Measurements from ENCODE around the gene MICAL2.

DNA sequence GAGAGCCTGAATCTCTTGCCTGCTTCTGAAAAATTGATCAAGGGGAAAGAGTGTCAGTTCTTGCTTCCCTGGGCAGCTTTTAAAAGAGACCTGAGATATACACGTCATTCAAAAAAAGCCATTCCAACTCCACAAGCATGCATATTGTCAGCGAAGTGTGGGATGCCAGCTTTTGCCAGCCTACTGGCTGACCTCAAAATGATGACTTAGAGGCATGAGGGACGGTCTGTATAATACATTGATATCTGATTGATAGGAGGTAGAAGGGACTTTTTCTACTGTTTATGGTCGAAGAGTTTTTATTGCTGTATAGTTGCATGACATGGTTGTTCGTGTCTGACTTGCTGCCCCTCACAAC, 126.3 kb downstream of the MICAL2 start:
- TF ChIP-seq POLR2A (IDR thresholded peaks at IDR 0.05), result no peak
- TF ChIP-seq, protein P1, sequence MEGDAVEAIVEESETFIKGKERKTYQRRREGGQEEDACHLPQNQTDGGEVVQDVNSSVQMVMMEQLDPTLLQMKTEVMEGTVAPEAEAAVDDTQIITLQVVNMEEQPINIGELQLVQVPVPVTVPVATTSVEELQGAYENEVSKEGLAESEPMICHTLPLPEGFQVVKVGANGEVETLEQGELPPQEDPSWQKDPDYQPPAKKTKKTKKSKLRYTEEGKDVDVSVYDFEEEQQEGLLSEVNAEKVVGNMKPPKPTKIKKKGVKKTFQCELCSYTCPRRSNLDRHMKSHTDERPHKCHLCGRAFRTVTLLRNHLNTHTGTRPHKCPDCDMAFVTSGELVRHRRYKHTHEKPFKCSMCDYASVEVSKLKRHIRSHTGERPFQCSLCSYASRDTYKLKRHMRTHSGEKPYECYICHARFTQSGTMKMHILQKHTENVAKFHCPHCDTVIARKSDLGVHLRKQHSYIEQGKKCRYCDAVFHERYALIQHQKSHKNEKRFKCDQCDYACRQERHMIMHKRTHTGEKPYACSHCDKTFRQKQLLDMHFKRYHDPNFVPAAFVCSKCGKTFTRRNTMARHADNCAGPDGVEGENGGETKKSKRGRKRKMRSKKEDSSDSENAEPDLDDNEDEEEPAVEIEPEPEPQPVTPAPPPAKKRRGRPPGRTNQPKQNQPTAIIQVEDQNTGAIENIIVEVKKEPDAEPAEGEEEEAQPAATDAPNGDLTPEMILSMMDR (IDR thresholded peaks at IDR 0.05), result no peak
